ENCODE measurements around the gene LRRC17. TPM values are rescaled to one million over a fixed set of nuclear protein-coding genes. Genes with fewer than 3 reads are reported as not detected.

Gene LRRC17
- total RNA-seq, 2 experiments from 2014 or later, result not detected

- Mint-ChIP-seq H3K27ac (no peak overlapping the region), H3K4me3 (no peak overlapping the region), H3K9me3 (no peaks in the 10 kb centered on the region), H3K27me3 (no peaks in the 10 kb centered on the region), H3K36me3 (no peaks in the 10 kb centered on the region), H3K4me1 (no peaks in the 10 kb centered on the region)
- no peak for DNase-seq
These were observed 69.4 kb downstream of the LRRC17 start for GRCh38 chr7:102982235-102982634.

GRCh38 chr7:102983602-102984001 is 70.8 kb downstream of the LRRC17 start:
- Mint-ChIP-seq H3K27me3 (no peaks in the 10 kb centered on the region), H3K9me3 (no peaks in the 10 kb centered on the region), H3K4me3 (no peak overlapping the region), H3K27ac (no peak overlapping the region), H3K4me1 (no peaks in the 10 kb centered on the region), H3K36me3 (no peaks in the 10 kb centered on the region)
- no peak for DNase-seq

- no peak overlapping the region for H3K4me3 Mint-ChIP-seq
- no peaks in the 10 kb centered on the region for H3K36me3 Mint-ChIP-seq
- DNase-seq, result no peak
- H3K9me3 Mint-ChIP-seq, result no peaks in the 10 kb centered on the region
- no peaks in the 10 kb centered on the region for H3K27me3 Mint-ChIP-seq
- H3K4me1 Mint-ChIP-seq, result no peaks in the 10 kb centered on the region
- H3K27ac Mint-ChIP-seq, result no peak overlapping the region
These were observed 72.5 kb downstream of the LRRC17 start for GRCh38 chr7:102985176-102985783.

- no peak for DNase-seq
- H3K9me3 Mint-ChIP-seq, result no peaks in the 10 kb centered on the region
- H3K4me1 Mint-ChIP-seq, result no peaks in the 10 kb centered on the region
- H3K27me3 Mint-ChIP-seq, result no peaks in the 10 kb centered on the region
- H3K4me3 Mint-ChIP-seq, result no peak overlapping the region
- H3K27ac Mint-ChIP-seq, result no peak overlapping the region
- no peaks in the 10 kb centered on the region for H3K36me3 Mint-ChIP-seq
These were observed 75.3 kb downstream of the LRRC17 start for GRCh38 chr7:102988088-102988487.

DNA sequence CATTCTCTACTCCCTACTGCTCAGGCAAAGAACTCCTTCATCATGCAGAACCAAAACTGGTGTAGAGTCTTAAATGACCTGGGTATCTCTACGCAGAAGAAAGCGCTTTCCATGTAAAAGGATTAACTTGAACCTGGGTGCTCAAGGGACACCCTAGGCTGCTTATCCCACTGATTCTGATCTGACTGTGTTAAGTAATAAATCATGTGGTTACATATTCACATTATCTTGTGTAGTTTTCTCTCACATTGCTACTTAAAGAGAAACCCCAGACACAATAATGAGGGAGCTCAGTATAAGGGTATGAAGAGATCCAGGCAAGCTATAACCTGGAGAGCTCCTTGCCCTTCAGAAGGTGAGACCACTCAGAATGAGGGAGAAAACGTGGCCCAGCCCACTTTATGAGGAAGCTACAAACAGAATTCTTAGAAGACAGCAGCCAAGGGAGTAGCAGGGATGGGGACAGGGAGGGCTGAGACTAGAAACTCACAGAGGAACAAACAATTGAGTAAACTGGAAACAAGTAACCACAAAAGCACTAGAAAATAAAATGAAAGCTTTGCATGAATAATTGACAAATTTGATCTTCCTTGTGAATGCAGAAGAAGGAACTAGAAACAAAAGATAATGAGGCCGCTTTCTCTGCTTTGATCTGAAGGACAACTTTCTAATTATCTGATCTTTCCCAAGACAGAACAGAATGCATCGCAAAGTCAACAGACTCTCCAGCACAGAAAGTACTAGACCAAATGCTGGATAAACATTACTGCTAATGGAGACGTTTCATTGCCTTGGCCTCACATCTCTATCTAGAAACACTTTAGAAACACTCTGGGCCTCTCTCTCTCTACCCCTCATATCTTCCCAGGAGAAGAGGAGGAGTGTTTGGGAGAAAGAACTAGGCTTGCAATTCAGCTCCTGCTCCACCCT is 76.1 kb downstream of the LRRC17 start:
- Mint-ChIP-seq H3K27ac (no peak overlapping the region), H3K9me3 (no peaks in the 10 kb centered on the region), H3K36me3 (no peaks in the 10 kb centered on the region), H3K4me3 (no peak overlapping the region), H3K4me1 (no peaks in the 10 kb centered on the region), H3K27me3 (no peaks in the 10 kb centered on the region)
- DNase-seq, result no peak

DNA sequence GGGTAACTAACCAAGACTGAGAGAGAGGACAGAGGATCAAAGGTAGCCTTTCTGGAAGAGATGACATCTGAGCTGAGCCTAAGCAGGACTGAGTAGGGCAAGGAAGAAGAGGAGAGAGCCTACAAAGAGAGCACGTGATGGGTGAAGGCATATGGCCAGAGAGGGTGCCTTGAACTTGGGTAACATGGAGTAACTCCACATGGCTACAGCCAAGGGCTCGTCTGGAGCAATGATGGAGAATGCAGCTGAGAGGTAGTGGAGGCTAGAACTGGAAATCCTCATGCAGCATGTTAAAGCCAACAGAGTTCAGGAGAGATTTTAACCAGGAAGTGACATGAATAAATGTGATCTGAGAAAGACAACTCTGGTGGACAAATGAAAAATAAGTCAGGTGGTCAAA is 77.8 kb downstream of the LRRC17 start:
- DNase-seq, result no peak
- H3K4me1 Mint-ChIP-seq, result no peaks in the 10 kb centered on the region
- no peaks in the 10 kb centered on the region for H3K9me3 Mint-ChIP-seq
- H3K27me3 Mint-ChIP-seq, result no peaks in the 10 kb centered on the region
- H3K36me3 Mint-ChIP-seq, result no peaks in the 10 kb centered on the region
- no peak overlapping the region for H3K27ac Mint-ChIP-seq
- H3K4me3 Mint-ChIP-seq, result no peak overlapping the region

DNA sequence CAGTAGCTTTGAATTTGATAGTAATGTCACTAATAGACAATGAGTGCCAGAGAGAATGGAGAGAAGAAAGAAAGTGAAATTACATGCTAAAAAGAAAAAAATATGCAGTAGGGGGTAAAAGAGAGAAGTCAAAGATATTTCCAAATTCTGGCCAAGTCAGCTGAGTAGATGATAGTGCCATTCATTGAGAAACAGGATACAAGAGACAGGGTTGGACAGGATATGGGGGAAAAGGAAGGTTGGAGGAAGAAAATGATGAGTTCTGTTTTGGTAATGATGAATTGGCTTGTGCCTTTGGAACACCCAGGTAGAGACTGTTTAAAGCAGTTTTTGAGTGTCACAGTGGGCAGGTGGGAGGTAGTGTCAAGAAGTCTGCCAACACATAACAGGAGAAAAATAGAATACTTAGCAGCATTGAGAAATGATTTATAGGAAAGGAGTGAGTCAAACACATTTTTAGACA is 78.3 kb downstream of the LRRC17 start:
- Mint-ChIP-seq H3K4me1 (no peaks in the 10 kb centered on the region), H3K27ac (no peak overlapping the region), H3K9me3 (no peaks in the 10 kb centered on the region), H3K36me3 (no peaks in the 10 kb centered on the region), H3K27me3 (no peaks in the 10 kb centered on the region), H3K4me3 (no peak overlapping the region)
- no peak for DNase-seq

DNA sequence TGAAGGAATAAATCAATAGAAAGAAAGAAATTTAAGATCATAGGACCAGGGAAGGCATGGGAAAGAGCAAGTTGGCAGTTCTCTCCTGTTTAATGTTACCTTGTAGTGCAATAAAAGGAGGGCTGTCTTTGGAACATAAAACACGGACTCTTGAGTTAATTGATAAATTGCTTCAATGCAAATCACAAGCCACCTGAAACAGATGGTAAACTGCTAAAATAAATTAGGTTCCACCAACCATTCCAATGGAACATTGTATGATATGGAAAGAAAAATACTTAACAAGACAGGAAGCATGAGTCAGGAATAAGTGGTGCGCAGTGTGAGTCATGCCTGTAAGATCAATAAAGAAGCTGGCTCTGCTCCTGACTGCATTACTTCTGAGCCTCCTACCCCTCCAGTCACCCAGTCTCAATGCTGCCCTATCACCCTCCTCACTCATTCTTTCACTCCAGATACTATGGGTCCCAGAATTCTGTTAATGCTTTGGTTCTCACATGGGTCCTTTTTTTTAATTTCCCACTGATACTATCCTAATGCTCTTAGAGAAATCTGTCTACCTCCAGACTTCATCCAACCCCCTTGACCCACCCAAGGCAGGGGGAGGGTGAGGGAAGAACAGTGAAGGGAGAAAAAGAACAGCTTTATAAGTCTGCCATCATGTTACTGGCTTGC is 78.9 kb downstream of the LRRC17 start:
- no peaks in the 10 kb centered on the region for H3K36me3 Mint-ChIP-seq
- H3K9me3 Mint-ChIP-seq, result no peaks in the 10 kb centered on the region
- no peak overlapping the region for H3K27ac Mint-ChIP-seq
- no peaks in the 10 kb centered on the region for H3K4me1 Mint-ChIP-seq
- DNase-seq, result no peak
- H3K4me3 Mint-ChIP-seq, result no peak overlapping the region
- H3K27me3 Mint-ChIP-seq, result no peaks in the 10 kb centered on the region

- Mint-ChIP-seq H3K36me3 (no peaks in the 10 kb centered on the region), H3K4me1 (no peaks in the 10 kb centered on the region), H3K27ac (no peak overlapping the region), H3K4me3 (no peak overlapping the region), H3K27me3 (no peaks in the 10 kb centered on the region), H3K9me3 (no peaks in the 10 kb centered on the region)
- DNase-seq, result no peak
These were observed 79.7 kb downstream of the LRRC17 start for GRCh38 chr7:102992509-102992937.

- Mint-ChIP-seq H3K27ac (no peak overlapping the region), H3K4me3 (no peak overlapping the region), H3K9me3 (no peaks in the 10 kb centered on the region), H3K4me1 (no peaks in the 10 kb centered on the region), H3K27me3 (no peaks in the 10 kb centered on the region), H3K36me3 (no peaks in the 10 kb centered on the region)
- DNase-seq, result no peak
These were observed 80.3 kb downstream of the LRRC17 start for GRCh38 chr7:102992938-102993717.

DNA sequence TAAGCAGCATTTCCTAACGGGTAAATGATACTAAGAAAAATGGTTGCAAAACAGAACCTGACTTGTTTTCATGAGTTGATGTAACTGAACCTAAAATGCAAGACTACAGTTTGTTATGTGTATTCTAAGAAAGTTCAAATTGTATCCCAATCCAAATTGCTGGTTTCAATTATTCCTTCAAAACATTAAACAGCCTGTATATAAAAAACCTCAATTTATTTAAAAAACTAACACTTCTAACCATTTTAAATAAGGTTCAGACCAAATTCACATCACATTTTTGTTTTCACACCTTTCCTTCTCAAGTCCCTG is 80.9 kb downstream of the LRRC17 start:
- no peaks in the 10 kb centered on the region for H3K4me1 Mint-ChIP-seq
- H3K9me3 Mint-ChIP-seq, result no peaks in the 10 kb centered on the region
- H3K27me3 Mint-ChIP-seq, result no peaks in the 10 kb centered on the region
- H3K36me3 Mint-ChIP-seq, result no peaks in the 10 kb centered on the region
- H3K27ac Mint-ChIP-seq, result no peak overlapping the region
- DNase-seq, result no peak
- H3K4me3 Mint-ChIP-seq, result no peak overlapping the region

DNA sequence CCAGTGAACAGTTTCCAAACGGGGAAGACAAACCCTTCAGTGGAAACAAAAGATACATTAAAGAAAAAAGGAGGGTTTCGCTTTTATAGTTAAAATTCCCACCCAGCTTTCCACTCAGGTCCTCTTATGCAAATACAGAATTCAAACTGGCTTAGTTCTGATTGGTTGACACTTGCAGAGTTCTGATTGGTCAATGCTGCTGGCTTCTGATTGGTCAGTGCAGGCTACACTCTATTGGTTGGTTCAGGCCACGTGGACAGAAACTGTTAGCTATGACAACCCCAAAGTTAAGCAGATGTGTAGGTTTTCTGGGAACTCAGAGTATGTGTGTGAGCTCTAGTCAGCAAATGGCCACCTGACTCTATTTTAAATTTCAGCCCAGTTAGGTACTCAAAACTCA is 81.8 kb downstream of the LRRC17 start:
- DNase-seq, result no peak
- Mint-ChIP-seq H3K4me3 (no peak overlapping the region), H3K36me3 (no peaks in the 10 kb centered on the region), H3K4me1 (no peaks in the 10 kb centered on the region), H3K9me3 (no peaks in the 10 kb centered on the region), H3K27ac (no peak overlapping the region), H3K27me3 (no peaks in the 10 kb centered on the region)
